Epithelial cell of proximal tubule (primary cell): ENCODE results near the gene FCN1. TPM values are rescaled to one million over a fixed set of nuclear protein-coding genes. Genes with fewer than 3 reads are reported as not detected.

Source experiments
- DNase-seq: peaks from one replicate; pipeline ENCODE4 v3.0.0-alpha.2; 2011; ENCODE audit warnings: low read depth
- H3K4me3 ChIP-seq: 2 replicates; pipeline ENCODE4 v1.5.1; 2011; ENCODE audit warnings: low read depth, mild to moderate bottlenecking, low read length
- CTCF ChIP-seq: conservative IDR thresholded peaks from 2 replicates; pipeline ENCODE4 v1.5.1; 2012; ENCODE audit warnings: low read depth, mild to moderate bottlenecking, low read length
- total RNA-seq: library from RNA; depleted of rRNA; stranded (reverse); fragments of >200 nt; gene quantifications from 2 replicates; pipeline ENCODE4 v1.2.3, GENCODE V29; 2015

The FCN1 gene
- total RNA-seq, 1 donor from 2014 or later: not detected

DNA sequence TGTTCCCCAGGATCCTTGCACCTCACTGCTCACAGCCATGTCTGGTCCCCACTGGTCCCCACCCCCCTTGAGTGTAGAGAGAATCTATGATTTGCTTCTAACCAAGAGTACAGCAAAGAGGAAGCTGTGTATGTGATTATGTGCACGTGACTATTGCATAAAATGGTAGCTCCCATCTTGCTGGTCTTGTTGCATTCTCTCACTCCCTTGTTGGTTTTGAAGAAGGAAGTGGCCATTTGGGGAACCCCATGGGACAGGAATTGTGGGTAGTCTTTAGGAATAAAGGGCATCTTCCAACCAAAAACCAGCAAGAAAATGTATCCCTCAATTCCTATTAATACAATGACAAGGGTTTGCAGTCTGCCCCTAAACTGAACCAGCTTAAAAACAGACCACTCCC, 42.3 kb downstream of the FCN1 start:
- DNase-seq: no peak
- TF ChIP-seq CTCF: no peak

GRCh38 chr9:134872482-134873231, 45.1 kb downstream of the FCN1 start:
- no peak overlapping the region for H3K4me3 ChIP-seq

More for the DNA sequence above, 42.3 kb downstream of the FCN1 start:
- no peak overlapping the region for H3K4me3 ChIP-seq

DNA sequence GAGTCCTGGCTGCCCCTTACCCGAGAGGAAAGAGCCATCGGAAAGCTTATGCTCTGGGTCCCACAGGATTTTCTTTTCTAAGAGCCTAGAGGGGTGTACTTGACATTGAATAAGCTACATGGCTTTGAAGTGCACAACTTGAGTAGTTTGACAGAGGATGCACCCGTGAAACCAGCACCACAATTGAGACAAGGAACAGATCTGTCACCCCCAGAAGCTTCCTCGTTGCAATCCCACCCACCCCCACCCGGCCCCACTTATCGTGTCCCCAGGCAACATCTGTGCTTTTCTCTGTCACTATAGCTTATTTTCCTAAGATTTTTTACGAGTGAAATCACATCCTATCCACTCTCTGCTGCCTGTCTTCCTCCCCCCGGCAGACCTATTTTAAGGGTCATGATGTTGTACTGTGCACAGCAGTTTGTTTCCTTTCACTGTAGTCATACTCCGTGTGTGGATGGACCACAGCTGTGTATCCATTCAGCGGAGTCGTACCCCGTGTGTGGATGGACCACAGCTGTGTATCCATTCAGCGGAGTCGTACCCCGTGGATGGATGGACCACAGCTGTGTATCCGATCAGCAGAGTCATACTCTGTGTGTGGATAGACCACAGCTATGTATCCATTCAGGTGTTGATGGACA, 45.9 kb downstream of the FCN1 start:
- H3K4me3 ChIP-seq: no peak overlapping the region
- TF ChIP-seq CTCF: no peak
- DNase-seq: no peak

More at GRCh38 chr9:134872482-134873231, 45.1 kb downstream of the FCN1 start:
- DNase-seq: no peak
- no peak for TF ChIP-seq CTCF

DNA sequence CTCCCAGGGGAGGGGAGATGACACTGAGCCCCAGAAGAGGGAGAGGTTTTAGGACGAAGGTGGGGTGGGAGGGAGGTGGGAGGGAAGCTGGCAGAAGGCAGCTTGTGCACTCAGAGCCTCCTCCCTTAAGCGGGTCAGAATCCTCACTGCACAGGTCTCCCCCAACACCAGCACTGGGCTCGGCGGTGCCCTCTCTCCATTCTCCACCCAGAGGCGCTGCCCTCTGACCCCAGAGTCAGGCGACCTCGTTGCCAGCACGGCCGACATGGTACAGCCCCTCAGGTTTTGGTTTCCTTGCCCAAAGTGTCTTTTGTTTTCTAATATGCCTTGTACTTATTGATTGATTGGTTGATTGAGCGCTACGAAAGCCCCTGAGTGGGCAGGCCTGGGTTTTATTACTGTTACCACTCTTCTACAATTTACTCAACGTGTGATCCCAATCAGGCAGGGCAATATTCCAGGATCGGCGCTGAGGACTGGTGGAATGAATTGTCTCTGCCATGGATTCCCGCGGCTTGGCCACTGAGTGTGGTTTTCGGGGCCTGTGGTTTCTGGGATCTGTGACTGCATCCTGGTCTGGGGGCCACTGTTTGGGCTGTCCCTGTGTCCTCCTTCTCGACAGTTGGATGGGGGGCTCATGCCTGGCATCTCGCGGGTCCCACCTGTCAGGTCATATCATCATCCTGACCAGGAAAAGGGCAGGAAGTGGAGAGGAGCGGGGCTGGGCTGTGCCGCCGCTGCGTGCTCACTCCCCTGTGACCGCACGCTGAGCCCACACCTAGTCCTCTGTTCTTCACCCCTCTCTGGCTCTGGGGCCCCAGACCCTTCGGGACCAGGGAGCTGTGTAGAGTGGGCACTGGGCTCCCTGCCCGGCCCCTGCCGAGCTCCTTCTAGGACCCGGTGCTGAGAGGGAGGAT, 46.7 kb downstream of the FCN1 start:
- TF ChIP-seq CTCF: no peak
- H3K4me3 ChIP-seq: no peak overlapping the region
- DNase-seq: no peak

DNA sequence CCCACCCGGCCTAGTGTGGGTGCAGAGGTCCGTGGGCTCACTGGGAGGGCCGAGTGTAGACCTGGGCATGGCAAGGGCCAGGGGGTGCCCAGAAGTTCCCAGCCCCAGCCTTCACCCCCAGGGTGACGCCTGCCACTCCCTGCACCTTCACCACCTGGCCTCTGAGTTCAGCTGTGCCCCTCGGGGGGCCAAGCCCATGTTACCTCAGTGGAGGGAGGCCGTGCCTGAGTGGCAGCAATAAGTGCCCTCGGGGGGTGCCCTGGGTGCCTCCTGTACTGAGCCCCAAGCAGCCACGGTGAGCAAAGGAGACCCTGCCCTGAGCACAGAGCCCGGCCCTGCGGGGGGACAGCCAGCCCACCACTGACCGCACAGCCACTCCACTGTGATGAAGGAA, 47.4 kb downstream of the FCN1 start:
- H3K4me3 ChIP-seq: no peak overlapping the region
- TF ChIP-seq CTCF: no peak

DNA sequence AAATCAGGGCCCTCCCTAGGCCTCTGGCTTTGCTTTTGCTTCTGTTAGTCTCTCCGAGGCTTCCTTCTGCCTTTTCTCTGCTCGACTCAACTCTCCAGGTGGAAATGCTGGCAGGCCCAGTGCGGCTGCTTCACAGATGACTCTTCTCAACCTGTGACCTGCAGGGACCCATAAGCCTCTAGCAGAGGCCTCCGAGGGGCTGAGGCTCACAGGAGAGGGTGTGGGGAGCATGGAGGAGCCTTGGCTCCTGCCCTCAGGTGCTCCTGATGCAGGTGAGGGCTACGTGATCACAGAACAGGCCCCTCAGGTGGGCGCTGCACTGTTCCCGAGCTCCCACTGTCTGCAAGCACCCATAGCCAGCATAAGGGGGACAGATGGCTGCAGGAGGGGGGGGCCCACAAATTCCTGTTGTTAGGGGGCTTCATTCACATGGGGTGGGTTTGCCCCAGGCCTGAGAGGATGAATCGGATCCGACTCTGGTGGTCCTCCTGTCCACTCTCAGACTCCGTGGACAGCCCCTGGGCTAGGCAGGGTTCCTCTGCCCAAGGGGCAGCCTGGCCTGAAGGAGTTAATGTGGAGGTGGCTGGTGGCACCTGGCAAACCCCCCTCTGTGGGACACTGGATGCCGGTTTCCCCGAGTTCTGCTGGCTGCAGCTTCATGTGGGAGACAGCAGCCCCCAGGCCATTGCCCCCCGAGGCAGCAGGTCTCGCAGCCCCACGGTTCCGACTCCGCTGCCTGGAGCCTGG, 48.0 kb downstream of the FCN1 start:
- H3K4me3 ChIP-seq: no peak overlapping the region
- TF ChIP-seq CTCF: no peak
- DNase-seq: no peak

More for the DNA sequence above, 47.4 kb downstream of the FCN1 start:
- no peak for DNase-seq
